NCI-H2171 (cell line): ENCODE measurements around the gene OXGR1.
"Not testable (repeated sequence)": the region's sequence is repeated elsewhere in the genome, so short reads cannot be mapped to it uniquely, and the experiment has no call there.

Experiments used
- DNase-seq: peaks from one replicate; lab custom pipeline; 2025; lab: John Stamatoyannopoulos, UW

Gene OXGR1

DNA sequence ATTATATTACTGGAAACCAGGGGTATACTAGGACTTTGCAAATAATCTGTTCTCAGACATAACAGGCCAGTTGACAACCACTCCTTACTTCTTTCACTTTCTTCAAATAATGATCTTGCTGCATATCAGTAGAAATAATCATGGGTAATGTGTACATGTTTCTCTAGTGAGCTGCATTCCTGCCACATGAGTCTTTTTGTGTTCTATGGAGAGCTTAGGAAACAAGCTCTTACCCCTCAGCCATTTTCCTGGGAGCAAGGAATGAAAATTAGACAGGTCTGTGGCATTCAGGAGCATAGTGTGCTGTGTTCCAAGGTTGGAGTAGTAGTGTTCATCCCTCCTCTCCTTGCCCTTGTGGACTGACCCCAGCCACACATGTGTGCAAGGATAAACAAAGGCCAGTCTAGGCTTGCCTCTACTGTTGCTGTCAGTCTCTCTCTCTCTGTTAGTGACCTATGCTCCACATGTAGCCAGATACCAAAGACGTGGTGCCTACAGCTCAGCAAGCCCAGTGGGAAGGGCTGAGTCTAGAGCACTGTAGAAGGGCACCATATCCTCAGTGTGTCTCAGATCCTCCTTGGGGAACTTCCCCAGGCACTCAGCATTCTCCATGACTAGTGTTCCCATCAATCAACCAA lies 11.5 kb upstream of the OXGR1 start:
- no peak for DNase-seq

DNA sequence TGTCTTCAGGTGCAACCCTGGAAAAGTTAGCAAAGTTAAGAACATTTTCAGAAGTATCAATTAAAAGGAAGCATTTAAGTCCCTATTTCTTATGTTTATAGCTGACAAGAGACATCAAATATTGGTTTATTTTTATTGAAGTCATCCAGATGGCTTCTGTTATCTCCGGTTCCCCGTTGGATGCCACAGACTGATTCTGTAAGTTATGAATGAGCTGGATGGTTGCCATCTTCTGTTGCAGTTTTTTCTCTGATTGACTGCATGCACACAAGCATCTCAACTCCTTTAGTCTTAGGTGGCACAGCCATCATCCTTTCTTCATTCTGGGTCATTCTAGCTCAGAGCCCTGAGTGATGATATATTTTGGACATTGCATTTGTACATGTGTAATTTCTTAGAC lies 10.6 kb upstream of the OXGR1 start:
- DNase-seq = no peak

DNA sequence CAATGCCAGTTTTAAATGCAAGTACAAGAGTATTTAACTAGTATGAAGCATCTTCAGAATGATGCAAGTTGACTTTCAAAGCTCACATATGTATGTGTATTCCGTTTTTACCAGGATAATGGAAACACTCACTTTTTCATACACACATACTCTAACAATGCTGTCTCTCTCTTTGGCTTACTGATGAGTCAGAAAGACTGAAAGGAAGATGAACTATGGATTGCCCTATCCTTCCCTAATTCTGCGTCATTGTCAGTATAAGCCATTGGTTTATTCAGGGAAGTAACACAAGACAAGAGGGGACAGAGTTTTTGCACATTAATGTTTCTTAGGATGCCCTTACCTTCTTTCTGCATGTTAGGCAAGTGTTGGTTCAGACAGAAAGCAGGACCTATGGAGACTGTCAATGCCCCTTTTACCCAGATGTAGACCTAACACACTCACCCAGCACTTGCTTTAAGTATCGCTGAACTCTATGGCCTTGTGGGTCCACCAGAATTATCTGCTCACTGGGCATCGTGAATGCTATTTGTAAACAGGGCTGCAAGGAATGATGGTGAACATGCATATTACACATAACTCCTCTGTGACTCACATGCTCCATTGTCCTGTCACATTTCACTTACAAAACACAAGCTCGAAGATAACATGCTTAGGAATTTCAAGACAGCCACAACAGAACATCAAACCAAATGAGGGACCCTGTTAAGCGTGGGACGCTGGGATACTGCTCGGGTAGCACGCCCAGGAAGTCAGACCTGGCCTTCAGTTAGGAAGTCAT lies 10.0 kb upstream of the OXGR1 start:
- DNase-seq = no peak

DNA sequence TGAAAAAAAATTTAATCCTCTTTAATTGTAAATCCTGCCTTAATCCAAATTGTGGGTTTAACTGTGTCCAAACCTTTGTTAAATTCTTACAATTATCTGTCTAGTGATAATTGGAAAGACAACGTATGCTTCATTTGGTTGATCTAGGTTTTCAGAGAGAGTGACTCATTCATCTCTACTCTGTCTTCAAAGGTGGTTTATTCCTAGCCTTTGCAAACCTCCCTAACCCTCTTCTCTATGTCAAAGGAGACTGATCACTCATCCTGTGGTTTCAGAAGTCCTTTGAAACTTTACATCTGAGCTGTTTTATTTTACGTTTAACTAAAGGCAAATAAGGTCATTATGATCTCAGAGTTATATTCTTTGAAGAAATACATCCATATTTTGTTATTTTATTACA lies 8.8 kb upstream of the OXGR1 start:
- DNase-seq = no peak

DNA sequence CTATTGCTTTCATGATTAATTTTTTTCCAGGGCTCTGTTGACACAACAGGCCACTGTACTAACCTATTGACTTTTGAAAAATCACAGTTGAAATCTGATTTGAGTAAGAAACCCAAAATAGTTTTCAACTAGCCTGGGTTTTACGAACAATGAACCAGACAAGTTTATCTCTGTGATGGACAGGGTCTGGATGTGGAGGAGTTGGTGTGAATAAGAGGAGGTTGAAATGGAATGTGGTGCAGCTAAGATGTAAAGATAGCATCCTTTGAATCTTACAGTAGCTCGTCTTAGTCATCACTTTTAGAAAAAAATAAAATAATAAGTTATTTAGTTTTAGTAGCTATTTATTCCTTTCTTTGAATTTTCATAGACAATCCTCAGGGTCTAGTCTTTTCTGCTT lies 8.3 kb upstream of the OXGR1 start:
- no peak for DNase-seq

DNA sequence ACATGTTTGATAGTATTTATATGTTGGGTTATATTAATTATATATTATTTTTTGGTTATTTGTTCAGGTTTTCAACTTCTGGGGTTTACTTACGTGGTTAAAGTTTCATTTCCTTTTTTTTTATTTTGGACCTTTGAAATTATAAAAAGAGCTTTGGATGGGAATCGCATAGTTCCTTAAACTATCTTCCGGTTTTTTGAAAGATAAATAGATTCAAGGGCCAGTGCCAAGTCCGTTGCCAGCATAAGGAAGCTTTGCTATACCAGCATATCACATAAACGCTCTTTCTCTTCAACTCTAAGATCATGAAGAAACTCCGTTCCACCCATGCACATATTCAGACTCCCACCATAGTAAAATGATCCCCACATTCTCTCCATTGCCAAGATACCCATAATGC lies 7.4 kb upstream of the OXGR1 start:
- DNase-seq = no peak

DNA sequence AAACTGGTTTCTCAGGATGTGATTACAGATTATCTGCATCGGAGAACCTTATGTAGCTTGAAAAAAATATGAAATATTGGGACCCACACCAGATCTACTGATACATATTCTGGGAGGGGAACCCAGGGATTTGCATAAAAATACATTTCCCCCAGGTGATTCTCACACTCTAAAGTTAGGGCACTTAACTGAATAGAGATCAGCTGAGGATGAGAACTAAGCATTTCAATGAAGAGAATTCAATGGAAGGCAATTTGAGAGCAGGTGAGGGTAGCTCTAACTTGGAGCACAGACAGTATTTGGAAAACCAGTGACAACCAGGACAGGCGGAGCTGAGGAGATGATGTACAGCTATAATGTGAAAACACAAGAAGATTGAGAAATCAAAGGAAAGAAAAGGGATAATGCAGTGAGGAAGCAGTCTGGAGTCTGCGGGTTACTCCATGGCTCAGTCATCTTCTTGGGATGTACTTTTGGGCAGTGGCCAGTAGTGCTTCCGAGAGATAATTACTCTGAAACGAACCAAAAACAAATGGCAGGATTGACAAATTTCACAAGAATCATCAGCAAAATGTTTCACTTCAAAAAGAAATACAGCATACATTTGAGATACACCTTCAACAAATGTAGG lies 6.1 kb upstream of the OXGR1 start:
- no peak for DNase-seq

DNA sequence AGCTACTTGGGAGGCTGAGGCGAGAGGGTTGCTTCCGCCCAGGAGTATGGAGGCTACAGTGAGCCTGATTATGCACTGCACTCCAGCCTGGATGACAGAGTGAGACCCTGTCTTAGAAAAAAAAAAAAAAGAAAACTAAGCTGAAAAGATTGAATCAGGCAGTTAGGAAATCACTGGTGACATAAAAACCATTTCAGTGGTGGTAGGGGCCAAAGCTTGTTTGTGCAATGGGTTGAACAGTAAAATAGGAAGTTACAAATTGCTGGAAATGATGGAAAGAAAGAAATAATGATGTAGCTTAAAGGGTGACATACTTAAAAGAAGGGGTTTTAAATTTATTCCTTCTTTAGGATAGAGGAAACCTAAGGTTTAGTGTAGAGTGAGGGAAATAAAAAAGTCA lies 4.8 kb upstream of the OXGR1 start:
- DNase-seq = no peak

DNA sequence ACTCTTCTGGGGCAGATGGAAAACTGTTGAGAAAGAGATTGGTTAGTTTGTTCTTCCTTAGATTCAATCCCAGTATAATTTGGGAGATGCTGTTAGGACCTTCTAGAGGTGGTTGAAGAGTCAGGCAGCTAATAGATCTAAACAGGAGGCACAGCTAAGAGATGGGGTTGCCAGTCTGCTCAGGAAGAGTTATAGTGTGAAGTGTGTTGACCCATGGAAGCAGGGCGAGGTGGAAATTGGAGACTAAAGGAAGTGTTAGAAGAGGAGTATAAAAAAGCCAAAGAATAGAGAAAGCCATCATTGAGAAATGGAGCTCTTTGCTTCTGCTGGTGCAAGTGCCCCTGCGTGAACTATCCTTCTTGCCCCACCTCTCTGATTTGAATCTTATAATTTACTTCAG lies 3.8 kb upstream of the OXGR1 start:
- DNase-seq = no peak

DNA sequence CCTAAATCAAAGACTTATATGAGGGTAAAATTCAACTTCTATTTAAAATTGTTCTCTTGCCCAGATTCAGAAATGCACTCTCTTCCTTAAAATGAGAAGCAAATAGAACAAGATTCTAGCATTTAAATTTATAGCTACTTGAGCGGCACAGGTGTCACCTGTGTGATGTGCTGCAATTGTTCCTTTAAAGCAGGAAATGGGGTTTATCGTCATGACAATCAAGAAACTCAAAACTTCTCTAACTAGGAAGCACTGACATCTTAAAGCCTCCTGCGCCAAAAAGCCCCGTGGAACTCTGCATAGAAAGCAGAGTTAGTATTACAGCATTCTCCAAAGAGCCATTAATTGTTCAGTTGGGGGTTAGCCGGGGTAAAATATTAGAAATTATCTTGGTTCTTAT lies 2.6 kb upstream of the OXGR1 start:
- DNase-seq = no peak

DNA sequence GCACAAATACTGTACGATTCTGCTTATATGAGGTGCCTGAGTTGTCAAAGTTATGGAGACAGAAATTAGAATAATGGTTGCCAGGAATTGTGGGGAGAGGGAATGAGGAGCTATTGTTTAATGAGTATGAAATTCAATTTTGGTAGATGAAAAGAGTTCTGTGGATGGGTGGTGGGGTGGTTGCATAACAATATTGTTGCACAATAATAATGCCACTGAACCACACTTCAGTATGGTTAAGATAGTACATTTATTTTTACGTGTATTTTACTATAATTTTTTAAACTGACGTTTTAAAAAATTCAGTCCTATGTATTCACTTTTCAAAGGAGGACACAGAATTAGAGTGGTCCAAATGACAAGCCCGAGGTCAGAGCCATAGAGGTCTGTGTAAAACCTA lies 1.8 kb upstream of the OXGR1 start:
- no peak for DNase-seq

DNA sequence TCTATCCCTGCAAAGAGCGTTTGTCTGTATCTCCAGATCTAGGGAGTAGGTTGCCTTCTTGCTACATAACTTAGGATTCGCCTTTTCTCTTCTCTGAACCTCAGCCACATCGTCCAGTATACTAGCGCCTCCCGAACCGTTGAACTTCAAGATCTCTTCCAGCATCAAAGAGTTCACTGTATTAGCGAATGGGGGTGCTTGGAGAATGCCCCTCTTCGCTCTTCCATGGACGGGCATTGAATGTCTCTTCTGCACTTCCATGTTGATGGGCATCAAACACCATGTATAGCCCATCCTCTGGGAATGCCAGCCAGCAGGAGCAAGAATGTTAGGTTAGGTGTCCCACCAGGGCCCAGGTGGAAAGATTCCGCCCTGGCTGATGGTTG lies 575 bp upstream of the OXGR1 start:
- no peak for DNase-seq

DNA sequence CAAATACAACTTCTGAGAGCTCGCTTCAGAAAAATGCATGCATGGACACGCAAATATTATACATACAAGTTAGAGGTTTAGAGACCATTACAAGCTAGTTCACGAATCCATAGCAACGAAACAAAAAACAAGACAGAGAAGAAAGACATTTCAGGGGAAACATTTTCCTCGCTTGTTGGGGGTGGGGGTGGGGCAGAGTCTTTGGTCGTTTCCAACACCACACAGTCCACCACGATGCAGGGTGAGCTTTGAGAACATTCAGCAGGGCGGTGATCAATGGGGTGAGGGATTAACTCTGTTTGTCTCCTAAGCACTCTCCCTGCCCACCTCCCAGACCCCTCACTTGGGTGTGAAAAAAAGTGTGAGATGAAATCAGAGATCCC lies 651 bp downstream of the OXGR1 start:
- no peak for DNase-seq

DNA sequence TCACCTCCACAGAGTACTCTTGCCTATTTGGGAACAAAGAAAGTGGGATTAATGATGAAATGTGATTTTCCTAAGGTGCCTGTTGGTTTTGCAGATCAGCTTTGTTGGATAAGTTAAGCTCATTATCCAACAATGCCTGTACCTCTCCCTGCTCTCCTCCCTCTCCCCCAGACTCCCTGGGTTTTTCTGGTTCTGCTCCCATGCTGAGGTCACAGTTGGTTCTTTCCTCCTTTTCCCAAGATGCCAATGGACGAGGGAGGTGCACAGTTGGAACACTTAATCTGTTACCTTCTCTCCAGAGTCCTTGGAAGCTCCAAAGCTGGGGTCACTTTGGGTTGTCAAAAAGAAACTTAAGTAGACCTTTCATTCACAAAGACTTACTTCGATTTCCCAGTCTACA lies 1.6 kb downstream of the OXGR1 start:
- DNase-seq = no peak

DNA sequence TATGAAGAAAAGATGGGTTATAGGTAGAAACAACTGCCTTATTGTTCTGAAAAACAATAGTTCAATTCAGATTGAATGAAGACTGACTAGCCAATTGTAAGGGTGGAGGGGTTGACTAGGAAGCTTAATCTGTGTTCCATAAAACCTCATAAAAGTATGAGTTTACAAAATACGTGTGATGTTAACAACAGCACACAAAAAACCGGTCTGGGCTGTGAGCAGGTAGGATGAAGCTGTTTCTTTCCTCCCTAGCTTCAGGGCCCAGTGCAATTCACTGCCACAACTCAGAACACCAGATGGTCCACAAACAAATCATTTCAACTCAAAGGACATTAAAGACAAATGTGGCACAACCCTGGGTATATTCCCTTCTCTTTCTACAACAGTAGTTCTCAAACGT lies 3.2 kb downstream of the OXGR1 start:
- no peak for DNase-seq

DNA sequence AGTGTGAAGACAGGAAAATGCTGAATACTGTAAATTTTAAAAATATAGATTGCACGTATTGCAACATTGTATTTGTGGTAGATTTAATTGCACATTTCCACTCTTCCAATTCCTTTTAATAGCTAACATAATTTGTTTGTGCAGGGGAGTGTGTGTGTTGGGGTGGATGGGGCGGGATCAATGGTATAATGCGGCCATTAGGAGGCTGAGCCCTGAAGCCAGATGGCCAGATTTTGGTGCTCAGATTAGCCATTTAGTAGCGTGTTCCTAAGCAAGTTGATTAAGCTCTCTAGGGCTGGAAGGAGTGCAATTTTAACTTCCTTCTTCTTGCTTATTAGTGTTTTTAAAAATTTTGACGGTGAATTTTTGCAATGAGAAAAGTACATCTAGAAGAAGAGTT lies 5.8 kb downstream of the OXGR1 start:
- no peak for DNase-seq

DNA sequence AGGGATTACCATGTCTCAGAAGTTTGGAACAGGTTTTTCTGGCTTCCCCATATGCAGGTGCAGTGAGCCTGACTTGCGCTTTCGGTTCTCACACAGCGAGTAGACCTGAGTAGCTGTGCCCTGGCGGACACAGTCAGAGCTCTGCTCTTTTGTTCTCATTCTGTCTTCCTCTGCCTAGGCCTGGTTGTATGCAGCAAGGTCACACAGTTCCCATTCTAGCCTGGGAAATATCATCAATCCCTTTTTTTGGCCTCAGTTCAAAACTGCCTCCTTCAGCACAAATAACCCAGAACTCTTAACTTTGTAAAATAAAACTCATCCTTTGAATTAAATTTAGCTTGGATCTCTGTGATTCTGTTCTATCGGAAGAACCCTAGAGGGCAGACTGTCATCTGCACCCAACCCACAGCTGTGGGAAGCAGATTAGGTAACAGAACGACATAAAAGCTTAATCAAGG lies 10.2 kb downstream of the OXGR1 start:
- DNase-seq = no peak

DNA sequence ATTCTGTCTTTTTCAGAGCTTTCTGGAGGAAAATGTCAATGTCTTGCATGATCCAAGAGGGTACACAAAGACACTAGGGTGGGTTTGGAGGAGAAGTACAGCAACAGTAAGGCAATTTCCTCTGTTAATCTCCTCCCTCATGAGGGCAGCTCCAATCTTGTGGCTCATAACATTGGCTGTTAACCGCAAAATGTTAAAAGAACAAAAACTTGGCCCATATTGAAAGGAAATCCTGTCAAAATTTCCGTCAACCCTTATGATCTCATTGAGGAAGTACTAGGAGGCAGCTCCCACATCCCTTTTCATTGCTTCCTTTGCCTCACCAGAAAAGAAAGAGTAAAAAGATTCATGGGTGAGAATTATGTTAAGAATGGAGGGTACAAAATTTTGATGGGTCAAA lies 11.6 kb downstream of the OXGR1 start:
- no peak for DNase-seq

DNA sequence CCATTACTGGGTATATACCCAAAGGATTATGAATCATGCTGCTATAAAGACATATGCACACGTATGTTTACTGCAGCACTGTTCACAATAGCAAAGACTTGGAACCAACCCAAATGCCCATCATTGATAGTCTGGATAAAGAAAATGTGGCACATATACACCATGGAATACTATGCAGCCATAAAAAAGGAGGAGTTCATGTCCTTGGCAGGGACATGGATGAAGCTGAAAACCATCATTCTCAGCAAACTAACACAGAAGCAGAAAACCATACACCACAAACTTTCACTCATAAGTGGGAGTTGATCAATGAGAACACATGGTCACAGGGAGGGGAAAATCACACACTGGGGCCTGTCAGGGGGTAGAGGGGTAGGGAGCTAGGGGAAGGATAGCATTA lies 14.4 kb downstream of the OXGR1 start:
- not testable (repeated sequence) for DNase-seq

DNA sequence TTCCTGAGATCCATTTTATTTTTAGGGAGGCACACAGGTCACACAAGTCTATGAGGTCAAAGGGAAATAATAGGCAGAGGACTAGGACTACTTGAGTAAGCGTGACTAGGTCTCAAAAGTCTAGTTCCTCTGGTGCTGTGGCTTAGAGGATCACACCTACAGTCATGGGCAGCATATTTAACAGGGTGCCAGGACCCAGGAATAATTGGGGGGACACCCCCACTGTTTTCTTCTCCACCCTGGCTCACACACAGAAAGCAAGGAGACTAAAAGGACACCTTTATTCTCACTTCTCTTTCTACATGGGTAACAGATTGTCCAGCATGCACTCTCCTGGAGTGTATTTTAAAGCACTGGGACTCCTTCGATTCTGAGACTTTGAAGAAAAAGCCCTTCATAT lies 26.2 kb downstream of the OXGR1 start:
- DNase-seq = no peak

DNA sequence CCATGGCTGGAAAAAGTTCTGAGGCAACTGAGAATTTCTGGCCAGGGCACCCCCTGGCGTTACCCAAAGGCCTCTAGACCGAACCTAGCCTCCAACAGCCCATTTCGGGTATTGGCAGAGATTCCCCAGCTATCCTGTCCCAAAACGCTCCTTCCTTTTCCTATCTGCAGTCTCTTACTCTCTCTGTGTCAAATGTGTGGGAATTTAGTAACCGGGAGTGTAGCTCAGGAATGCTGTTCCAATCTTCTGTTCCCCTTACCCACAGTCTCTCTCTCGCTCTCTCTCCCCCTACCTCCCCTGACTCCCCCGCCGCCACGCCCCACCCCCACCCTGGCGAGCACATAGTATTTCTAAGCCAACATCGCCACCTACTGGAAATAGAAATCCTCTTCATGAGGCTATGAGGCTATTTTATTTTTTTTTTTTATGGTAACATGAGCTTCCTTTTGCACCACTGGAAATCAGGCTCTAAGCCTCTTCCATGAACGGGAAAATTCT lies 27.0 kb downstream of the OXGR1 start:
- no peak for DNase-seq

DNA sequence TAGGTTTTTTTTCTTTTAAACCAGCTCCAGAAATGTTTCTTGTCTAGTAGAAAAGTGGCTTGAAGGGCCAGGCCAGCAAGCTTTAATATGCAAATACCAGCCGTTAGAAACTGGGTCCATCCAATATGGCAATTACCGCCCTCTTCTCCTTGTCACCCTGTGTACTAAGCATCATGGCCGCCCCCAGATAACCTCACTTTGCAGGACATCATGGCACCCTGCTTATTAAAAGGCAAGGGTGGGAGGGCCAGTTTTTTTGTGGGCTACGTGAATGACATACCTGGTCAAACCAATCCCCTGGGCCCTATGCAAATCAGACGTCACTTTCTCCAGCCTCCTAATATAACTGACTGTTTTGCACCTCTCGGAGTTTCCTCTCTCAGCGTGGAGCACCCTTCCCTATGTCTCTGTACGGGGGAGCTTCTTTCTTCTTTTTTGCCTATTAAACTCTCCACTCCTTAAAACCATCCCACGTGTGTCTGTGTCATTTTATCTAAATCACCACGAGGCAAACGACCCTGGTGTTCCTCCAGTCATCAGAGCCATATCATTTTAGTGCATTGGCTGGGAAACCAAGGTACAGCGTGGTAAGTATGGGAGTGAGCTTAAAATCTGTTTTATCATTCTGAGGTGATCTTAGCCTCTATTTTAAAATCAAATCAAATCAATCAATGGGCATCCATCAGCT lies 27.7 kb downstream of the OXGR1 start:
- DNase-seq = no peak
